Lower leg skin (tissue), 4 donors: ENCODE results near the gene CAMK1. TPM values are rescaled to one million over a fixed set of nuclear protein-coding genes. Genes with fewer than 3 reads are reported as not detected.

Experiments used
- DNase-seq, 2 donors: peaks; one replicate each; pipeline ENCODE4 v3.0.0-alpha.2; 2019; ENCODE audit warnings: low spot score in 2 of 2
- H3K4me3 ChIP-seq: fragments of 200-600 bp; sonication (generic); 2 replicates; pipeline ENCODE4 v1.5.1; 2017; ENCODE audit warnings: mild to moderate bottlenecking, low read depth; ENCODE audit not compliant: poor library complexity, severe bottlenecking
- CTCF ChIP-seq, 3 donors: fragments of 450-650 bp; IDR thresholded peaks; one replicate each; pipeline ENCODE4 v1.5.1; 2016; ENCODE audit warnings: antibody characterized with exemption in 3 of 3, mild to moderate bottlenecking in 3 of 3, moderate library complexity in 2 of 3
- POLR2A ChIP-seq, 2 donors: fragments of 450-650 bp; IDR thresholded peaks; one replicate each; pipeline ENCODE4 v1.6.1; 2016 to 2017; ENCODE audit warnings: antibody characterized with exemption in 2 of 2, mild to moderate bottlenecking in 1 of 2, moderate library complexity in 1 of 2
- WGBS, 2 donors: methylation state at CpG; one replicate each; pipeline ENCODE4 v1.1.5; 2018; 5-methylcytosine and 5-hydroxymethylcytosine counted together
- intact Hi-C: fragments of 100-400 bp; cut with DNase I; formaldehyde crosslinking; loops from one replicate; pipeline ENCODE4 v1.15.0; 2023; ENCODE audit warnings: low total_unique reads
- total RNA-seq, 4 donors: library from RNA; depleted of rRNA; stranded (reverse); fragments of >200 nt; gene quantifications; one replicate each; pipeline ENCODE4 v1.1.0, GENCODE V29; 2016

Gene CAMK1
- total RNA-seq, 4 donors from 2014 or later, result 3.1 to 10.1 (median 9.4) TPM

DNA sequence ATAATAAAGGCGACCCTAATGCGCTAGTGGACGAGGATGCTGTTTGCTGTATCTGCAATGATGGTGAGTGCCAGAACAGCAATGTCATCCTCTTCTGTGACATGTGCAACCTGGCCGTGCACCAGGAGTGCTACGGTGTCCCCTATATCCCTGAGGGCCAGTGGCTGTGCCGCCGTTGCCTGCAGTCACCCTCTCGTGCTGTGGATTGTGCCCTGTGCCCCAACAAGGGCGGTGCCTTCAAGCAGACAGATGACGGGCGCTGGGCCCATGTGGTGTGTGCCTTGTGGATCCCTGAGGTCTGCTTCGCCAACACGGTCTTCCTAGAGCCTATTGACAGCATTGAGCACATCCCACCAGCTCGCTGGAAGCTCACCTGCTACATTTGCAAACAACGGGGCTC is 30.6 kb downstream of the CAMK1 start:
- no peak overlapping the region for H3K4me3 ChIP-seq
- no peak for DNase-seq
- no peak for TF ChIP-seq CTCF (IDR thresholded peaks at IDR 0.05)
- TF ChIP-seq POLR2A (IDR thresholded peaks at IDR 0.05), result no peak
- WGBS, 2 donors, result 93 to 94% methylated on average over 13 to 15 of the region's 15 CpGs
- intact Hi-C loops, result no loop called here

DNA sequence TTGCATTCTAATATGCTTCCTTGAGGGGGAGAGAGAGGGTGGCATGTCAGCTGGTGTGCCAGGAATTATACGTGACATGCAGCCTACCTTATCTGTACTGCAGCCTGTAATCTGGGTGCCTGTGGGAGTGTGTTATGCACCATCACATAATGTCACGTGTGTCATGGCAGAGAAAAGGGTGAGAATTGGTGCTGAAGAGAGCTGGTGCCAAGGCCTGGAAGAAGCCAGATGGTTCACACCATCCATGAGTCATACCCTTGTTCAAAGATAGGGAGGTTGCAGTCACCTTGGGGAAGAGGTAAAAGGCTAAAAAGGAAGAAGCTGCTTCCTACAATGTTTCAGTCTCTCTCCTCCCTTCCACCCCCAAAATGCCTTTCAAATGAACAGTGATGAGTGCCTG is 32.9 kb downstream of the CAMK1 start:
- DNase-seq, result no peak
- WGBS, 2 donors, result 58 to 61% methylated on average over 2 of the region's 2 CpGs
- intact Hi-C loops, result no loop called here
- H3K4me3 ChIP-seq, result no peak overlapping the region
- no peak for TF ChIP-seq CTCF (IDR thresholded peaks at IDR 0.05)
- TF ChIP-seq POLR2A (IDR thresholded peaks at IDR 0.05), result no peak

DNA sequence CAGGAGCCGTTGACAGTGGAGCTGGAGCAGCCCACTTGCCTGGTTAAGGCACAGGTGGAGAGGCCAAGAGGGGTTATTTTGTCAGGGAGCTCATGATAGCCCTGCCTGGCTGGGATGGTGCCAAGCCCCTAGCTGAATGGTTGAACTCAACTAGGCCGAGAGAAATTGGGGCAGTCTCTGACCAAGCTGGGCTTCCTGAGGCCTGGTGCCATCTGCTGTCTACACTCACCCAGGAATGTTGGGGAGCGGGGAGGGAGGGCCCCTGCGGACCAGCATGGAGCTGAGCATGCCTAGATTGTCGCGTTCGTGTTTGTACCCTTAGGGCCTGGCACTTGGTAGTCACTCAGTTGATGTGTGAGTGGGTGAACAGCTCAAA is 37.0 kb downstream of the CAMK1 start:
- 7 to 24% methylated on average over 7 of the region's 7 CpGs for WGBS, 2 donors
- intact Hi-C loops, result no loop called here
- TF ChIP-seq CTCF (IDR thresholded peaks at IDR 0.05) (no peak), POLR2A (IDR thresholded peaks at IDR 0.05) (no peak)
- peak overlapping the region; percentile 94 for H3K4me3 ChIP-seq
- no peak for DNase-seq

DNA sequence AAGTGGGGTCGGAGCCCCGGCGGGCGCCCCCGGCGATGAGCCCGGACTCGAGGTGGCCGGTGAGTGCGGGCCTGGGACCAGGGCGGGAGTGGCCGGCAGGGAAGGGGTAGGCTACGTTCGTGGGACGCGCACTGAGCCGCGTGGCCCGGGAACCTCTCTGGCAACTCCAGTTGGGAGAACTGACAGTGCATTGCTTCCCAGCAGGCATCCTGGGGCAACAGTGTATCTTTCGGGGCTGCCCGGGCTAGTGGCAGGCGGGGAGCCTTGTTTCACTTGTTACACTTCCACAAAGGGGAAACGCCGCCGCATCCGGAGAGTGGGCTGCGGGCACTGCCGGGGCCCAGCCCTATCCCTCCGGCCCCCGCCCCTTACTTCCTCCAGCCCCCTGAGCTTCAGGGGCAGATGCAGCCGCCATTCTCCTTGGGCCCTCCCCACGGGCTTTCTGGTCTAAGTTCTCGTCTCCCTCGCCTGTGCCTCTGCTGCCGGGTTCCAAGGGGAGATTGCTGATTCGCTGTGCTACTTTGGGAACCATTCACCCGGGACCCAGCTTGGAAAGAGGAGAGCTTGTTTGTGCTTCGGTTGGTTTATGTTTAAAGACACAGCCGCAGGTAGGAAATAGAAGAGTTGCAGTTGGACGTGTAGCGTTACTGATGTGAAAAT is 37.5 kb downstream of the CAMK1 start:
- intact Hi-C loops, result no loop called here
- TF ChIP-seq POLR2A (IDR thresholded peaks at IDR 0.05) (no peak), CTCF (IDR thresholded peaks at IDR 0.05) (no peak)
- WGBS, 2 donors, result 0 to 2% methylated on average over 12 to 26 of the region's 41 CpGs
- peak overlapping the region; percentile 94 for H3K4me3 ChIP-seq
- no peak for DNase-seq

- peak; percentile 99 to 100 for DNase-seq
- intact Hi-C loops, result no loop called here
- H3K4me3 ChIP-seq, result peak within 1 kb of the TSS; percentile 94
- 1 to 2% methylated on average over 31 to 52 of the region's 88 CpGs for WGBS, 2 donors
- TF ChIP-seq CTCF (IDR thresholded peaks at IDR 0.05), result peak in 1 of 3 donors; percentile 43
- TF ChIP-seq POLR2A (IDR thresholded peaks at IDR 0.05), result no peak
These were observed 38.3 kb downstream of the CAMK1 start, which contains the start of gene BRPF1 for GRCh38 chr3:9731206-9732079. TSS of gene BRPF1 (plus strand) at chr3:9731735. CDS start at chr3:9734141, 2,406 bp downstream.
